Nephron progenitor cell (in vitro differentiated cells): Measurements from ENCODE around the gene RAD51B.
A peak's percentile ranks its signal among the peaks of the same experiment; 100 is the strongest.

Source experiments
- DNase-seq: peaks from one replicate; pipeline ENCODE4 v3.0.0; 2021
- H3K27ac Mint-ChIP-seq: 2 replicates; pipeline ENCODE4 v1.8.0; 2021; ENCODE audit warnings: mild to moderate bottlenecking, moderate library complexity, mixed read lengths
- H3K27me3 Mint-ChIP-seq: 2 replicates; pipeline ENCODE4 v1.8.0; 2021; ENCODE audit warnings: mild to moderate bottlenecking, low read depth, mixed read lengths; ENCODE audit not compliant: poor library complexity
- H3K36me3 Mint-ChIP-seq: 2 replicates; pipeline ENCODE4 v1.8.0; 2021; ENCODE audit warnings: low read depth, mixed read lengths
- H3K4me1 Mint-ChIP-seq: 2 replicates; pipeline ENCODE4 v1.8.0; 2021; ENCODE audit warnings: mixed read lengths
- H3K4me3 Mint-ChIP-seq: 2 replicates; pipeline ENCODE4 v1.8.0; 2021; ENCODE audit warnings: mild to moderate bottlenecking, moderate library complexity, mixed read lengths
- H3K9me3 Mint-ChIP-seq: 2 replicates; pipeline ENCODE4 v1.8.0; 2021; ENCODE audit warnings: mild to moderate bottlenecking, moderate library complexity, mixed read lengths
- CTCF ChIP-seq: fragments of 200-600 bp; sonication (generic); IDR thresholded peaks from 2 replicates; pipeline ENCODE4 v1.5.0; 2021; ENCODE audit warnings: antibody characterized with exemption

RAD51B gene

DNA sequence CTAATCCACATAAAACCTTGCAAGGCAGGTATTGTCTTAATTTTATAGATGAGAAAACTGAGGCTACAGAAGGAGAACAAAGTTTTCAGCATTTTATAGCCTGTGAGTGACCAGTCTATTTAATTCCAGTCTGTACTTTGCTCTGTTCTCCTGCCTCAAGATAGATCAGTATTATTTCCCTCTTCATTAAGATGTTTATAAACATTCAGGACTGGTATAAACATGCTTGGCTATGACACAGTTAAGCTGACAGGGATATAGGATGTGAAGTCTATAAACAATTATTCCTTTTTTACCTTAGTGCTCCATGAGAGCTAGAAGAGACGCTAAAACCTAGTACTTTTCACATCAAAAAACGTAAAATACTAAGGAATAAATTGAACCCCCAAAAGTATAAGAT is 287.3 kb downstream of the RAD51B start:
- peaks cover 37% of the 10 kb centered on the region for H3K4me1 Mint-ChIP-seq
- H3K36me3 Mint-ChIP-seq: peaks cover 21% of the 10 kb centered on the region
- H3K27me3 Mint-ChIP-seq: no peaks in the 10 kb centered on the region
- no peak for TF ChIP-seq CTCF
- H3K4me3 Mint-ChIP-seq: no peak overlapping the region
- no peak overlapping the region for H3K27ac Mint-ChIP-seq
- no peak for DNase-seq
- peaks cover 20% of the 10 kb centered on the region for H3K9me3 Mint-ChIP-seq

GRCh38 chr14:68109132-68109900 is 289.7 kb downstream of the RAD51B start:
- Mint-ChIP-seq H3K27me3 (no peaks in the 10 kb centered on the region), H3K9me3 (no peaks in the 10 kb centered on the region), H3K4me1 (peaks cover 36% of the 10 kb centered on the region), H3K36me3 (no peaks in the 10 kb centered on the region), H3K4me3 (no peak overlapping the region), H3K27ac (peak overlapping the region; percentile 83)
- no peak for DNase-seq
- no peak for TF ChIP-seq CTCF

GRCh38 chr14:68111097-68111852 is 291.7 kb downstream of the RAD51B start:
- no peaks in the 10 kb centered on the region for H3K27me3 Mint-ChIP-seq
- DNase-seq: no peak
- no peaks in the 10 kb centered on the region for H3K9me3 Mint-ChIP-seq
- H3K36me3 Mint-ChIP-seq: no peaks in the 10 kb centered on the region
- no peak overlapping the region for H3K4me3 Mint-ChIP-seq
- H3K27ac Mint-ChIP-seq: peak overlapping the region; percentile 39
- no peak for TF ChIP-seq CTCF
- H3K4me1 Mint-ChIP-seq: peaks cover 31% of the 10 kb centered on the region

DNA sequence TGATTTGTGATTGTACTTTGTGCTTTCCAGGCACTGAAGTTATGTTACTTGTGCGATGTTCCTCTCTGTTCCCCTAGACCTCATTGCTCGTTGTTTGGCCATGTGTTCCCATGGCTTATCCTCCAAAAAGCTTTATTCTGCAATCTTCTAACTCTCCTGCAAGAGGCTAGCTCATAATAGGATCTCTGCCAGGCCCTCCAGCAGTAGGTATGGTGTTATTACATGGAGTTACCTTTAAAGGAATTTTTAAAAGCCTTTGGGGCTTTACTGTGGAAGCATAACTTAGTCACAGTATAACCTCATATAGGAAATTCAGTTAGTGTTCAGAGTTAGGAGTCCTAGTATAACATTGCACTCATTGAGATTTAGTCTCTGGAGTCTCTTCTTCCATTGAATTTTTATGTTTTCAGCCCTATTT is 292.3 kb downstream of the RAD51B start:
- no peaks in the 10 kb centered on the region for H3K27me3 Mint-ChIP-seq
- no peak overlapping the region for H3K27ac Mint-ChIP-seq
- H3K36me3 Mint-ChIP-seq: no peaks in the 10 kb centered on the region
- peaks cover 31% of the 10 kb centered on the region for H3K4me1 Mint-ChIP-seq
- no peak for TF ChIP-seq CTCF
- H3K4me3 Mint-ChIP-seq: no peak overlapping the region
- no peaks in the 10 kb centered on the region for H3K9me3 Mint-ChIP-seq
- no peak for DNase-seq

GRCh38 chr14:68112442-68112841 is 292.9 kb downstream of the RAD51B start:
- Mint-ChIP-seq H3K9me3 (no peaks in the 10 kb centered on the region), H3K36me3 (no peaks in the 10 kb centered on the region), H3K4me3 (no peak overlapping the region), H3K27ac (peak overlapping the region; percentile 43), H3K27me3 (no peaks in the 10 kb centered on the region), H3K4me1 (peaks cover 31% of the 10 kb centered on the region)
- no peak for DNase-seq
- no peak for TF ChIP-seq CTCF
